Spleen (tissue), 7 donors: Measurements from ENCODE around the gene AHCTF1.

Source experiments
- POLR2A ChIP-seq, 3 donors: fragments of 450-650 bp; IDR thresholded peaks; one replicate each; pipeline ENCODE4 v1.5.1; 2017; ENCODE audit warnings: antibody characterized with exemption in 3 of 3, mild to moderate bottlenecking in 1 of 3
- POLR2AphosphoS5 ChIP-seq, 3 donors: sonication (generic); formaldehyde crosslinking; IDR thresholded peaks; one replicate each; pipeline ENCODE4 v1.5.1; 2017; ENCODE audit warnings: antibody characterized with exemption in 3 of 3
- TF ChIP-seq, protein P1 (sequence below), 11 experiments: fragments of 200-600 bp in 7 of 11; fragments of 450-650 bp in 4 of 11; sonication (generic) in 4 of 11; IDR thresholded peaks in 8 of 11; conservative IDR thresholded peaks in 3 of 11; 1 replicate in 7 of 11; 2 replicates in 4 of 11; pipeline versions ENCODE4 v1.4.0 to v1.8.0; 2016 to 2021; ENCODE audit warnings: antibody characterized with exemption in 11 of 11, inconsistent platforms in 4 of 11, mild to moderate bottlenecking in 1 of 11
- donor health status: DM: no; HTN: no; CAD: no; lungs with moderate emphysema.
- donor health status: DM: no; HTN: no; CAD: no.
- donor health status: DM: no; HTN: no; CAD: no.

DNA sequence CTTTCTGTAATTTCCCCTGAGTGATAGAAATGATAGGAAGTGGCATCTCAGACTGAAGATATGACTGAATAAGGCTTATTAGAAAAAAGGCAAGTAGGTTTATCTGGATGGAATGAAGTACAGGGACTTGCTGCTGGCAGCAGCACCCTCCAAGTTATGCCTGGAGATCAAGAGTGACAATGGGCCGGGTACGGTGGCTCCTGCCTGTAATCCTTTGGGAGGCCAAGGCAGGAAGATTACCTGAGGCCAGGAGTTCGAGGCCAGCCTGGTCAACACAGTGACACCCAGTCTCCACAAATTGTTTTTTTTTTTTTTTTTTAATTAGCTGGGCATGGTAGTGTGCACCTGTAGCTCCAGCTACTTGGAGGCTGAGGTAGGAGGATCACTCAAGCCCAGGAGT is 119.8 kb downstream of the AHCTF1 start:
- TF ChIP-seq, protein P1, sequence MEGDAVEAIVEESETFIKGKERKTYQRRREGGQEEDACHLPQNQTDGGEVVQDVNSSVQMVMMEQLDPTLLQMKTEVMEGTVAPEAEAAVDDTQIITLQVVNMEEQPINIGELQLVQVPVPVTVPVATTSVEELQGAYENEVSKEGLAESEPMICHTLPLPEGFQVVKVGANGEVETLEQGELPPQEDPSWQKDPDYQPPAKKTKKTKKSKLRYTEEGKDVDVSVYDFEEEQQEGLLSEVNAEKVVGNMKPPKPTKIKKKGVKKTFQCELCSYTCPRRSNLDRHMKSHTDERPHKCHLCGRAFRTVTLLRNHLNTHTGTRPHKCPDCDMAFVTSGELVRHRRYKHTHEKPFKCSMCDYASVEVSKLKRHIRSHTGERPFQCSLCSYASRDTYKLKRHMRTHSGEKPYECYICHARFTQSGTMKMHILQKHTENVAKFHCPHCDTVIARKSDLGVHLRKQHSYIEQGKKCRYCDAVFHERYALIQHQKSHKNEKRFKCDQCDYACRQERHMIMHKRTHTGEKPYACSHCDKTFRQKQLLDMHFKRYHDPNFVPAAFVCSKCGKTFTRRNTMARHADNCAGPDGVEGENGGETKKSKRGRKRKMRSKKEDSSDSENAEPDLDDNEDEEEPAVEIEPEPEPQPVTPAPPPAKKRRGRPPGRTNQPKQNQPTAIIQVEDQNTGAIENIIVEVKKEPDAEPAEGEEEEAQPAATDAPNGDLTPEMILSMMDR (IDR thresholded peaks at IDR 0.05 in 8 of 11, conservative IDR thresholded peaks at IDR 0.05 in 3 of 11) = no peak
- TF ChIP-seq POLR2A (IDR thresholded peaks at IDR 0.05) (no peak), POLR2AphosphoS5 (IDR thresholded peaks at IDR 0.05) (no peak)
